ENCODE results near the gene PIGZ. TPM values are rescaled to one million over a fixed set of nuclear protein-coding genes. Genes with fewer than 3 reads are reported as not detected.

Gene PIGZ
- total RNA-seq, 1 donor from 2014 or later = 3.6 TPM

- Histone ChIP-seq H3K36me3 (peaks cover 92% of the 10 kb centered on the region), H3K9me3 (no peaks in the 10 kb centered on the region), H3K27ac (no peak overlapping the region), H3K4me3 (no peak overlapping the region), H3K4me1 (no peaks in the 10 kb centered on the region), H3K27me3 (no peaks in the 10 kb centered on the region)
- TF ChIP-seq CTCF (IDR thresholded peaks at IDR 0.05) = no peak
- intact Hi-C loops (cut with DNase I) = no loop called here
- DNase-seq = no peak
- no peak for ATAC-seq
Observed at GRCh38 chr3:196931828-196932587, 36.6 kb downstream of the PIGZ start.

- intact Hi-C loops (cut with DNase I) = no loop called here
- no peaks in the 10 kb centered on the region for H3K27me3 ChIP-seq
- H3K36me3 ChIP-seq = peaks cover 83% of the 10 kb centered on the region
- no peaks in the 10 kb centered on the region for H3K9me3 ChIP-seq
- TF ChIP-seq CTCF (IDR thresholded peaks at IDR 0.05) = no peak
- DNase-seq = no peak
- H3K27ac ChIP-seq = no peak overlapping the region
- ATAC-seq = no peak
- no peak overlapping the region for H3K4me3 ChIP-seq
- no peaks in the 10 kb centered on the region for H3K4me1 ChIP-seq
Observed at GRCh38 chr3:196931157-196931556, 37.5 kb downstream of the PIGZ start.

GRCh38 chr3:196927571-196928453 is 40.8 kb downstream of the PIGZ start:
- TF ChIP-seq CTCF (IDR thresholded peaks at IDR 0.05) = no peak
- DNase-seq = no peak
- Histone ChIP-seq H3K4me3 (no peak overlapping the region), H3K36me3 (peaks cover 65% of the 10 kb centered on the region), H3K27ac (no peak overlapping the region), H3K9me3 (no peaks in the 10 kb centered on the region), H3K27me3 (no peaks in the 10 kb centered on the region), H3K4me1 (no peaks in the 10 kb centered on the region)
- intact Hi-C loops (cut with DNase I) = no loop called here
- no peak for ATAC-seq

DNA sequence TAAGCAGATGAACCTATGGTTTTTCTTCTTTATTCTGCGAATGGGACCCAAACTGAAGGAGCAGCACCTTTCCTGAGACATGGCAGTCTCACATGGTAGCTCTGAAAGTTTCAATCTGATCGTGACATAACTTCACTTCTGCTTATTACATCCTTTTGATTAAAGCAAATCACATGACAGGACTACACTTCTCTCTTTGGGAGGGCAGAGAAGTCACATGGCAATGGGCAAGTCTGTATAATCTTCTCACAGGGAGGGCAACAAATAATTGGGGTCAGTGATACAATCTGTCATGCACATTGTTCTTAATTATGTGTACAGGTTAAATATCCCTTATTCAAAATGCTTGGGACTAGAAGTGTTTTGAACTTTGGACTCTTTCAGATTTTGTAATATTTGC is 47.9 kb downstream of the PIGZ start:
- no peak for TF ChIP-seq CTCF (IDR thresholded peaks at IDR 0.05)
- intact Hi-C loops (cut with DNase I) = no loop called here
- ATAC-seq (peak; percentile 75), DNase-seq (no peak)
- Histone ChIP-seq H3K9me3 (no peaks in the 10 kb centered on the region), H3K4me1 (no peaks in the 10 kb centered on the region), H3K27ac (no peak overlapping the region), H3K4me3 (no peak overlapping the region), H3K36me3 (peaks cover 26% of the 10 kb centered on the region), H3K27me3 (no peaks in the 10 kb centered on the region)

DNA sequence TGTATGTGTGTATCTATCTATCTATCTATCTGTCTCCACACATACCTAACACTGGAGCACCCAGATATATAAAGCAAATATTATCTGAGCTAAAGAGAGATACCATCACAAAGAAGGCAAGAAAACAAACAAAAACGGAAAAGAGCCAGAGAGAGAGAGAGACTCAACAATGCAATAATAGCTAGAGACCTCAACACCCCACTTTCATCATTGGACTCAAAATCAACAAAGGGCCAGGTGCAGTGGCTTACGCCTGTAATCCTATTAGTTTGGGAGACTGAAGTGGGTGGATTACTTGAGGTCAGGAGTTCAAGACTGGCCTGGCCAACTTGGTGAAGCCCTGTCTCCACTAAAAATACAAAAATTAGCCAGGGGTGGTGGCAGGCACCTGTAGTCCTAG is 49.7 kb downstream of the PIGZ start:
- Histone ChIP-seq H3K36me3 (peaks cover 27% of the 10 kb centered on the region), H3K9me3 (no peaks in the 10 kb centered on the region), H3K4me3 (no peak overlapping the region), H3K27ac (no peak overlapping the region), H3K27me3 (no peaks in the 10 kb centered on the region), H3K4me1 (no peaks in the 10 kb centered on the region)
- no peak for ATAC-seq
- no peak for TF ChIP-seq CTCF (IDR thresholded peaks at IDR 0.05)
- no peak for DNase-seq
- intact Hi-C loops (cut with DNase I) = no loop called here
